Panc1 (cell line): ENCODE data around the gene MLN. TPM values are rescaled to one million over a fixed set of nuclear protein-coding genes. Genes with fewer than 3 reads are reported as not detected.

Experiments used
- ATAC-seq: fragments of 200-7000 bp; cut with Tn5 transposase; 2 replicates; pipeline ENCODE4 v1.9.1; 2020; ENCODE audit warnings: mild to moderate bottlenecking, moderate library complexity
- BruUV-seq: library from RNA; stranded (reverse); fragments of 400-500 nt; replicated peaks from 2 replicates; lab custom pipeline; 2021; lab: Mats Ljungman, UMichigan
- CTCF ChIA-PET: fragments of 300-600 bp; sonication (Branson Sonifier 250); formaldehyde crosslinking; loops from one replicate; lab custom pipeline; 2022; ENCODE audit warnings: antibody characterized with exemption; lab: Charles Lee
- POLR2A ChIA-PET: fragments of 300-600 bp; sonication (Branson Sonifier 250); formaldehyde crosslinking; loops from one replicate; lab custom pipeline; 2022; ENCODE audit warnings: antibody characterized with exemption; lab: Charles Lee
- DNase-seq: peaks from one replicate; pipeline ENCODE4 v3.0.0-alpha.2; 2010; ENCODE audit warnings: low read depth, low spot score
- H3K27ac ChIP-seq: 2 replicates; pipeline ENCODE4 v1.5.1; 2011; ENCODE audit warnings: mild to moderate bottlenecking, low read length, inconsistent platforms
- H3K27me3 ChIP-seq: fragments of 200-500 bp; sonication (Bioruptor generic); 2 replicates; pipeline ENCODE4 v1.6.0; 2014; ENCODE audit warnings: low read length, inconsistent platforms; ENCODE audit not compliant: control insufficient read depth, insufficient read depth
- H3K36me3 ChIP-seq: fragments of 200-500 bp; sonication (Bioruptor generic); 2 replicates; pipeline ENCODE4 v1.5.1; 2014; ENCODE audit warnings: inconsistent platforms, mild to moderate bottlenecking, low read length, moderate library complexity; ENCODE audit not compliant: control insufficient read depth, insufficient read depth
- H3K4me1 ChIP-seq: 2 replicates; pipeline ENCODE4 v1.5.1; 2011; ENCODE audit warnings: inconsistent platforms, mild to moderate bottlenecking, low read length, moderate library complexity; ENCODE audit not compliant: control insufficient read depth, insufficient read depth
- H3K4me3 ChIP-seq, 2 experiments: 2 replicates each; pipeline ENCODE4 v1.5.1; 2011 to 2012; ENCODE audit warnings: low read depth in 2 of 2, low read length in 2 of 2, mild to moderate bottlenecking in 2 of 2, inconsistent platforms in 1 of 2, moderate library complexity in 1 of 2
- H3K9me3 ChIP-seq: fragments of 200-500 bp; sonication (Bioruptor generic); 2 replicates; pipeline ENCODE4 v1.5.1; 2014; ENCODE audit warnings: low read depth, mild to moderate bottlenecking, inconsistent platforms, low read length, moderate library complexity; ENCODE audit not compliant: control insufficient read depth, insufficient read depth
- CTCF ChIP-seq: fragments of 450-650 bp; IDR thresholded peaks from 2 replicates; pipeline ENCODE4 v1.5.1; 2017; ENCODE audit warnings: mild to moderate bottlenecking
- POLR2AphosphoS5 ChIP-seq: IDR thresholded peaks from 2 replicates; pipeline ENCODE4 v1.6.1; 2012; ENCODE audit warnings: mild to moderate bottlenecking, low read depth, low read length, moderate library complexity
- REST ChIP-seq, 2 experiments: IDR thresholded peaks; 2 replicates each; pipeline ENCODE4 v1.6.1; 2011 to 2012; ENCODE audit warnings: low read depth in 2 of 2, control low read depth in 1 of 2, low read length in 1 of 2, mild to moderate bottlenecking in 1 of 2, moderate library complexity in 1 of 2; ENCODE audit not compliant: insufficient read depth in 1 of 2
- SIN3A ChIP-seq: IDR thresholded peaks from 2 replicates; pipeline ENCODE4 v1.6.1; 2012; ENCODE audit warnings: low read depth, mild to moderate bottlenecking, low read length, moderate library complexity, borderline replicate concordance; ENCODE audit not compliant: insufficient read depth
- TCF7L2 ChIP-seq: IDR thresholded peaks from 2 replicates; pipeline ENCODE4 v1.6.1; 2011; ENCODE audit warnings: mild to moderate bottlenecking, low read depth, low read length, inconsistent platforms
- in situ Hi-C: cut with HindIII; loops from 2 replicates; pipeline ENCODE4 v1.10.0; 2016; ENCODE audit warnings: low sequenced_read_pairs, low pct_unique_long_range_greater_than_20kb
- intact Hi-C: fragments of 100-400 bp; cut with micrococcal nuclease; formaldehyde crosslinking; loops from one replicate; pipeline ENCODE4 v1.10.0; 2022; ENCODE audit not compliant: unreplicated experiment
- total RNA-seq: library from RNA; stranded (reverse); gene quantifications from one replicate; pipeline ENCODE4 v1.2.1, GENCODE V29; 2021; ENCODE audit not compliant: unreplicated experiment

The MLN gene
- total RNA-seq, 1 experiment from 2014 or later, result not detected

- BruUV-seq, result no TSS peak
- H3K4me3 ChIP-seq, result no peak overlapping the region
- ChIA-PET POLR2A (no interaction called here), CTCF (no interaction called here)
- intact Hi-C loops, result no loop called here
- ATAC-seq (no peak), DNase-seq (no peak)
- no peaks in the 10 kb centered on the region for H3K27me3 ChIP-seq
- no peak overlapping the region for H3K27ac ChIP-seq
- TF ChIP-seq REST (IDR thresholded peaks at IDR 0.05; ENCODE audit: insufficient read depth in 1 of 2, low read depth in 2 of 2, low read length in 1 of 2) (no peak), CTCF (no peak), TCF7L2 (no peak), SIN3A (no peak), POLR2AphosphoS5 (no peak)
- in situ Hi-C loops, result no loop called here
- H3K9me3 ChIP-seq, result no peaks in the 10 kb centered on the region
- H3K36me3 ChIP-seq, result peaks cover 22% of the 10 kb centered on the region
- peaks cover 34% of the 10 kb centered on the region for H3K4me1 ChIP-seq
Measured at GRCh38 chr6:33776186-33776585, 27.6 kb downstream of the MLN start.

- Histone ChIP-seq H3K4me1 (peaks cover 26% of the 10 kb centered on the region), H3K4me3 (no peak overlapping the region), H3K27me3 (no peaks in the 10 kb centered on the region), H3K27ac (no peak overlapping the region), H3K36me3 (peaks cover 17% of the 10 kb centered on the region), H3K9me3 (no peaks in the 10 kb centered on the region)
- POLR2A ChIA-PET, result no interaction called here
- no TSS peak for BruUV-seq
- DNase-seq (no peak), ATAC-seq (no peak)
- intact Hi-C loops, result no loop called here
- in situ Hi-C loops, result no loop called here
- CTCF ChIA-PET, result interaction anchor here (0.6 kb wide), 1 partner anchor 25 kb away, joined by 6 read pairs; no protein-coding TSS in a partner anchor
- TF ChIP-seq SIN3A, result no peak
- no peak for TF ChIP-seq CTCF
- TF ChIP-seq TCF7L2, result no peak
- TF ChIP-seq REST (IDR thresholded peaks at IDR 0.05; ENCODE audit: insufficient read depth in 1 of 2, low read depth in 2 of 2, low read length in 1 of 2), result no peak
- TF ChIP-seq POLR2AphosphoS5, result no peak
Measured at GRCh38 chr6:33774774-33775173, 29.0 kb downstream of the MLN start.
